ENCODE measurements around the gene C2orf15. TPM values are rescaled to one million over a fixed set of nuclear protein-coding genes. Genes with fewer than 3 reads are reported as not detected.

The C2orf15 gene
- total and polyA plus RNA-seq, 2 donors (not counting 1 experiment from before 2014, with no cell fraction given): 1.0 to 1.1 TPM

- TF ChIP-seq, protein P1, sequence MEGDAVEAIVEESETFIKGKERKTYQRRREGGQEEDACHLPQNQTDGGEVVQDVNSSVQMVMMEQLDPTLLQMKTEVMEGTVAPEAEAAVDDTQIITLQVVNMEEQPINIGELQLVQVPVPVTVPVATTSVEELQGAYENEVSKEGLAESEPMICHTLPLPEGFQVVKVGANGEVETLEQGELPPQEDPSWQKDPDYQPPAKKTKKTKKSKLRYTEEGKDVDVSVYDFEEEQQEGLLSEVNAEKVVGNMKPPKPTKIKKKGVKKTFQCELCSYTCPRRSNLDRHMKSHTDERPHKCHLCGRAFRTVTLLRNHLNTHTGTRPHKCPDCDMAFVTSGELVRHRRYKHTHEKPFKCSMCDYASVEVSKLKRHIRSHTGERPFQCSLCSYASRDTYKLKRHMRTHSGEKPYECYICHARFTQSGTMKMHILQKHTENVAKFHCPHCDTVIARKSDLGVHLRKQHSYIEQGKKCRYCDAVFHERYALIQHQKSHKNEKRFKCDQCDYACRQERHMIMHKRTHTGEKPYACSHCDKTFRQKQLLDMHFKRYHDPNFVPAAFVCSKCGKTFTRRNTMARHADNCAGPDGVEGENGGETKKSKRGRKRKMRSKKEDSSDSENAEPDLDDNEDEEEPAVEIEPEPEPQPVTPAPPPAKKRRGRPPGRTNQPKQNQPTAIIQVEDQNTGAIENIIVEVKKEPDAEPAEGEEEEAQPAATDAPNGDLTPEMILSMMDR (IDR thresholded peaks at IDR 0.05): no peak
- no peak for TF ChIP-seq EZH2 (IDR thresholded peaks at IDR 0.05; ENCODE audit: borderline replicate concordance, insufficient read depth, low read depth, low read length, poor library complexity, severe bottlenecking)
- H3K79me2 ChIP-seq (ENCODE audit: control insufficient read depth, insufficient read depth, low read length): no peaks in the 10 kb centered on the region
- no CpG with 5 or more reads among the region's 1 CpG for WGBS (ENCODE audit: insufficient coverage)
- no peak overlapping the region for H3K4me3 Mint-ChIP-seq
- no peak for ATAC-seq (ENCODE audit: low read depth)
- no peak for DNase-seq
- no peaks in the 10 kb centered on the region for H3K27me3 Mint-ChIP-seq
- H3K4me1 Mint-ChIP-seq: no peaks in the 10 kb centered on the region
- H3K36me3 ChIP-seq (replicated peaks in 1 of 2; ENCODE audit: control extremely low read depth in 1 of 2, control insufficient read depth in 1 of 2, extremely low read depth in 1 of 2, insufficient read depth in 2 of 2, low read length in 1 of 2): no peaks in the 10 kb centered on the region
- no peaks in the 10 kb centered on the region for H3K9me3 Mint-ChIP-seq (ENCODE audit: insufficient read depth)
- no peak overlapping the region for H3K4me2 ChIP-seq (replicated peaks; ENCODE audit: low read depth, low read length, poor library complexity, severe bottlenecking)
- no peak overlapping the region for H3K4me3 ChIP-seq (ENCODE audit: control extremely low read depth in 1 of 5, extremely low read depth in 1 of 5, insufficient read depth in 1 of 5, low read depth in 2 of 5, low read length in 4 of 5)
- no peak overlapping the region for H2AFZ ChIP-seq (ENCODE audit: insufficient read depth, low read depth, low read length, poor library complexity, severe bottlenecking)
- peaks cover 0 to 4% (median 0%) of the 10 kb centered on the region in 3 donors for H3K9me3 ChIP-seq (ENCODE audit: control extremely low read depth in 1 of 3, control insufficient read depth in 2 of 3, insufficient read depth in 1 of 3, low read length in 2 of 3)
- intact Hi-C loops (cut with micrococcal nuclease): no loop called here
- no peaks in the 10 kb centered on the region for H4K20me1 ChIP-seq (ENCODE audit: control insufficient read depth, insufficient read depth, low read length, poor library complexity, severe bottlenecking)
- no peaks in the 10 kb centered on the region for H3K4me1 ChIP-seq (ENCODE audit: control insufficient read depth in 2 of 2, insufficient read depth in 2 of 2, low read length in 2 of 2)
- ChIA-PET POLR2A (no interaction called here), CTCF (no interaction called here)
- no peaks in the 10 kb centered on the region for H3K27me3 ChIP-seq (replicated peaks in 1 of 4; ENCODE audit: control extremely low read depth in 1 of 4, control insufficient read depth in 3 of 4, insufficient read depth in 4 of 4, low read length in 3 of 4)
- H3K27ac ChIP-seq (ENCODE audit: low read length in 2 of 2): no peak overlapping the region
- no peak overlapping the region for H3K27ac Mint-ChIP-seq
- no peak overlapping the region for H3K9ac ChIP-seq (ENCODE audit: low read length)
Observed at GRCh38 chr2:99096728-99097127, 44.8 kb upstream of the C2orf15 start.

GRCh38 chr2:99101697-99102096 is 39.8 kb upstream of the C2orf15 start:
- H4K20me1 ChIP-seq (ENCODE audit: control insufficient read depth, insufficient read depth, low read length, poor library complexity, severe bottlenecking): no peaks in the 10 kb centered on the region
- no peaks in the 10 kb centered on the region for H3K27me3 ChIP-seq (replicated peaks in 1 of 4; ENCODE audit: control extremely low read depth in 1 of 4, control insufficient read depth in 3 of 4, insufficient read depth in 4 of 4, low read length in 3 of 4)
- Mint-ChIP-seq H3K4me3 (no peak overlapping the region), H3K4me1 (no peaks in the 10 kb centered on the region), H3K9me3 (ENCODE audit: insufficient read depth) (no peaks in the 10 kb centered on the region), H3K27me3 (no peaks in the 10 kb centered on the region), H3K27ac (no peak overlapping the region)
- ChIA-PET CTCF (no interaction called here), POLR2A (no interaction called here)
- H3K9me3 ChIP-seq (ENCODE audit: control extremely low read depth in 1 of 3, control insufficient read depth in 2 of 3, insufficient read depth in 1 of 3, low read length in 2 of 3): no peaks in the 10 kb centered on the region
- DNase-seq (no peak), ATAC-seq (ENCODE audit: low read depth) (no peak)
- TF ChIP-seq EZH2 (IDR thresholded peaks at IDR 0.05; ENCODE audit: borderline replicate concordance, insufficient read depth, low read depth, low read length, poor library complexity, severe bottlenecking): no peak
- TF ChIP-seq, protein P1 (IDR thresholded peaks at IDR 0.05): no peak
- no peaks in the 10 kb centered on the region for H3K4me1 ChIP-seq (ENCODE audit: control insufficient read depth in 2 of 2, insufficient read depth in 2 of 2, low read length in 2 of 2)
- H3K9ac ChIP-seq (ENCODE audit: low read length): no peak overlapping the region
- H3K4me3 ChIP-seq (ENCODE audit: control extremely low read depth in 1 of 5, extremely low read depth in 1 of 5, insufficient read depth in 1 of 5, low read depth in 2 of 5, low read length in 4 of 5): no peak overlapping the region
- WGBS (ENCODE audit: insufficient coverage): no CpG with 5 or more reads among the region's 3 CpGs
- no peak overlapping the region for H3K27ac ChIP-seq (ENCODE audit: low read length in 2 of 2)
- intact Hi-C loops (cut with micrococcal nuclease): no loop called here
- no peak overlapping the region for H3K4me2 ChIP-seq (replicated peaks; ENCODE audit: low read depth, low read length, poor library complexity, severe bottlenecking)
- H2AFZ ChIP-seq (ENCODE audit: insufficient read depth, low read depth, low read length, poor library complexity, severe bottlenecking): no peak overlapping the region
- no peaks in the 10 kb centered on the region for H3K36me3 ChIP-seq (replicated peaks in 1 of 2; ENCODE audit: control extremely low read depth in 1 of 2, control insufficient read depth in 1 of 2, extremely low read depth in 1 of 2, insufficient read depth in 2 of 2, low read length in 1 of 2)
- no peaks in the 10 kb centered on the region for H3K79me2 ChIP-seq (ENCODE audit: control insufficient read depth, insufficient read depth, low read length)

Measured in B cell (primary cell).